A673 (cell line): ENCODE results near the gene KIAA0319L. TPM values are rescaled to one million over a fixed set of nuclear protein-coding genes. Genes with fewer than 3 reads are reported as not detected.

Experiments used
- BruUV-seq: library from RNA; stranded (reverse); fragments of 400-500 nt; replicated peaks from 2 replicates; lab custom pipeline; 2021; lab: Mats Ljungman, UMichigan
- CTCF ChIA-PET: fragments of 300-600 bp; sonication (Branson Sonifier 250); formaldehyde crosslinking; loops from one replicate; lab custom pipeline; 2022; ENCODE audit warnings: antibody characterized with exemption; lab: Charles Lee
- POLR2A ChIA-PET: fragments of 300-600 bp; sonication (Branson Sonifier 250); formaldehyde crosslinking; loops from one replicate; lab custom pipeline; 2022; ENCODE audit warnings: antibody characterized with exemption; ENCODE audit not compliant: low non-redundant PET; lab: Charles Lee
- DNase-seq: peaks from one replicate; pipeline ENCODE4 v3.0.0-alpha.2; 2015; ENCODE audit warnings: low spot score
- H3K27ac ChIP-seq: fragments of 200-600 bp; sonication (generic); 2 replicates; pipeline ENCODE4 v1.5.1; 2016; ENCODE audit warnings: mixed run types, low read depth, mild to moderate bottlenecking, mixed read lengths, antibody characterized with exemption, low read length; ENCODE audit not compliant: poor library complexity, severe bottlenecking
- H3K27me3 ChIP-seq: fragments of 200-600 bp; sonication (generic); replicated peaks from 2 replicates; pipeline ENCODE4 v1.6.1; 2017; ENCODE audit warnings: mixed run types, low read depth, mild to moderate bottlenecking, mixed read lengths, antibody characterized with exemption, low read length; ENCODE audit not compliant: insufficient read depth, poor library complexity
- H3K36me3 ChIP-seq: fragments of 200-600 bp; sonication (generic); 2 replicates; pipeline ENCODE4 v1.6.1; 2016; ENCODE audit warnings: mixed run types, mild to moderate bottlenecking, mixed read lengths, antibody characterized with exemption, low read length; ENCODE audit not compliant: insufficient read depth, poor library complexity, severe bottlenecking
- H3K4me1 ChIP-seq: fragments of 200-600 bp; sonication (generic); 2 replicates; pipeline ENCODE4 v1.6.1; 2017; ENCODE audit warnings: mixed run types, mild to moderate bottlenecking, mixed read lengths, antibody characterized with exemption, low read length; ENCODE audit not compliant: insufficient read depth, poor library complexity, severe bottlenecking
- H3K4me3 ChIP-seq: fragments of 200-600 bp; sonication (generic); 2 replicates; pipeline ENCODE4 v1.5.1; 2016; ENCODE audit warnings: low read depth, mixed run types, mild to moderate bottlenecking, mixed read lengths, low read length; ENCODE audit not compliant: poor library complexity, severe bottlenecking
- H3K9me3 ChIP-seq: fragments of 200-600 bp; sonication (generic); 2 replicates; pipeline ENCODE4 v1.6.1; 2016; ENCODE audit warnings: mixed run types, low read depth, mild to moderate bottlenecking, mixed read lengths, antibody characterized with exemption, low read length; ENCODE audit not compliant: poor library complexity, severe bottlenecking
- CTCF ChIP-seq: fragments of 300-800, 200-600 bp; sonication (generic); conservative IDR thresholded peaks from 2 replicates; pipeline ENCODE4 v1.5.1; 2017; ENCODE audit warnings: low read depth, mild to moderate bottlenecking, antibody characterized with exemption, low read length, moderate library complexity, mixed read lengths
- EZH2 ChIP-seq: fragments of 200-600 bp; sonication (generic); IDR thresholded peaks from 2 replicates; pipeline ENCODE4 v1.6.1; 2017; ENCODE audit warnings: borderline replicate concordance, low read depth, mild to moderate bottlenecking, mixed read lengths, antibody characterized with exemption, low read length; ENCODE audit not compliant: poor library complexity, severe bottlenecking
- intact Hi-C: fragments of 100-400 bp; cut with micrococcal nuclease; formaldehyde crosslinking; loops from one replicate; pipeline ENCODE4 v1.10.0; 2022; ENCODE audit not compliant: unreplicated experiment
- total RNA-seq: library from RNA; stranded (reverse); gene quantifications from 2 replicates; pipeline ENCODE4 v1.2.3, GENCODE V29; 2021

The KIAA0319L gene
- total RNA-seq, 1 experiment from 2014 or later: 33.7 TPM

- Histone ChIP-seq H3K36me3 (peaks cover 10% of the 10 kb centered on the region), H3K4me1 (no peaks in the 10 kb centered on the region), H3K4me3 (no peak overlapping the region), H3K27me3 (no peaks in the 10 kb centered on the region), H3K27ac (no peak overlapping the region), H3K9me3 (peaks cover 22% of the 10 kb centered on the region)
- TF ChIP-seq CTCF: no peak
- POLR2A ChIA-PET: no interaction called here
- no TSS peak for BruUV-seq
- CTCF ChIA-PET: no interaction called here
- no peak for DNase-seq
- intact Hi-C loops: no loop called here
These were observed 23.6 kb downstream of the KIAA0319L start for GRCh38 chr1:35533586-35533985.

- no peaks in the 10 kb centered on the region for H3K27me3 ChIP-seq
- no peak overlapping the region for H3K27ac ChIP-seq
- ChIA-PET POLR2A (interaction anchor here (0.5 kb wide), 1 partner anchor 319 kb away, joined by 6 read pairs; no protein-coding TSS in a partner anchor), CTCF (no interaction called here)
- TF ChIP-seq CTCF (no peak), EZH2 (no peak)
- peaks cover 22% of the 10 kb centered on the region for H3K9me3 ChIP-seq
- H3K4me1 ChIP-seq: no peaks in the 10 kb centered on the region
- intact Hi-C loops: no loop called here
- H3K4me3 ChIP-seq: no peak overlapping the region
- peaks cover 10% of the 10 kb centered on the region for H3K36me3 ChIP-seq
- DNase-seq: no peak
- no TSS peak for BruUV-seq
These were observed 24.5 kb downstream of the KIAA0319L start for GRCh38 chr1:35532497-35533223.

- POLR2A ChIA-PET: no interaction called here
- no peaks in the 10 kb centered on the region for H3K4me1 ChIP-seq
These were observed 25.8 kb downstream of the KIAA0319L start for GRCh38 chr1:35531368-35531767.

More at GRCh38 chr1:35531368-35531767, 25.8 kb downstream of the KIAA0319L start:
- Histone ChIP-seq H3K27me3 (no peaks in the 10 kb centered on the region), H3K27ac (no peak overlapping the region), H3K4me3 (no peak overlapping the region), H3K9me3 (peaks cover 22% of the 10 kb centered on the region), H3K36me3 (peaks cover 10% of the 10 kb centered on the region)
- intact Hi-C loops: no loop called here
- BruUV-seq: no TSS peak
- no peak for TF ChIP-seq EZH2
- no peak for TF ChIP-seq CTCF
- CTCF ChIA-PET: no interaction called here
- no peak for DNase-seq
